Colonic mucosa (tissue), 4 donors: Measurements from ENCODE around the gene FAM50A. TPM values are rescaled to one million over a fixed set of nuclear protein-coding genes. Genes with fewer than 3 reads are reported as not detected.

ENCODE experiments used
- DNase-seq: peaks from one replicate; pipeline ENCODE4 v3.0.0-alpha.2; 2020
- H3K27ac ChIP-seq: fragments of 200-600 bp; one replicate; pipeline ENCODE4 v1.8.0; 2021
- H3K27me3 ChIP-seq: fragments of 200-600 bp; one replicate; pipeline ENCODE4 v1.8.0; 2021
- H3K36me3 ChIP-seq: fragments of 200-600 bp; one replicate; pipeline ENCODE4 v1.8.0; 2021
- H3K4me1 ChIP-seq: fragments of 200-600 bp; one replicate; pipeline ENCODE4 v1.8.0; 2021; ENCODE audit warnings: mild to moderate bottlenecking
- H3K4me3 ChIP-seq: fragments of 200-600 bp; one replicate; pipeline ENCODE4 v1.8.0; 2021
- H3K9ac ChIP-seq, 2 donors: one replicate each; pipeline ENCODE4 v1.7.0; 2013; ENCODE audit warnings: control low read depth in 2 of 2, low read depth in 2 of 2, low read length in 2 of 2
- H3K9me3 ChIP-seq: fragments of 200-600 bp; one replicate; pipeline ENCODE4 v1.8.0; 2021
- CTCF ChIP-seq: fragments of 200-600 bp; IDR thresholded peaks from one replicate; pipeline ENCODE4 v1.8.0; 2022; ENCODE audit warnings: antibody characterized with exemption, mild to moderate bottlenecking
- intact Hi-C: fragments of 100-400 bp; cut with DNase I; formaldehyde crosslinking; loops from one replicate; pipeline ENCODE4 v1.14.1; 2022
- total RNA-seq, 2 donors: library from RNA; stranded (reverse); fragmentation: NEBNext Ultra II Directional in 1 of 2; extraction: Animal tissue kit (Norgen Biotek cat#: 25700) in 1 of 2; gene quantifications; one replicate each; pipeline ENCODE4 v1.2.1, GENCODE V29; 2021
- donor health status: healthy.
- donor health status: DM: no; HTN: no; CAD: no.
- donor health status: DM: no; HTN: no; CAD: no.

The FAM50A gene
- total RNA-seq, 2 donors from 2014 or later: 41.9 to 60.1 TPM

GRCh38 chrX:154476821-154477220, 32.9 kb downstream of the FAM50A start:
- H3K9ac ChIP-seq: no peak overlapping the region
- no peaks in the 10 kb centered on the region for H3K36me3 ChIP-seq
- no peak overlapping the region for H3K27ac ChIP-seq
- H3K4me3 ChIP-seq: no peak overlapping the region
- DNase-seq: no peak
- no peaks in the 10 kb centered on the region for H3K9me3 ChIP-seq
- no peak for TF ChIP-seq CTCF
- intact Hi-C loops: no loop called here
- no peaks in the 10 kb centered on the region for H3K4me1 ChIP-seq
- H3K27me3 ChIP-seq: no peaks in the 10 kb centered on the region

- Histone ChIP-seq H3K9me3 (no peaks in the 10 kb centered on the region), H3K27ac (no peak overlapping the region), H3K4me1 (no peaks in the 10 kb centered on the region), H3K36me3 (no peaks in the 10 kb centered on the region), H3K27me3 (no peaks in the 10 kb centered on the region), H3K9ac (peak overlapping the region; percentile 44 to 56), H3K4me3 (peak overlapping the region; percentile 22)
- TF ChIP-seq CTCF: no peak
- DNase-seq: peak; percentile 22
- intact Hi-C loops: no loop called here
Measured at GRCh38 chrX:154477891-154478477, 34.0 kb downstream of the FAM50A start.

GRCh38 chrX:154478728-154479622, 35.0 kb downstream of the FAM50A start, which contains the start of gene LAGE3:
Gene LAGE3, minus strand, starts transcription at chrX:154479281. Its CDS starts 366 bp downstream, at chrX:154478915.
- no peaks in the 10 kb centered on the region for H3K36me3 ChIP-seq
- no peak for TF ChIP-seq CTCF
- no peaks in the 10 kb centered on the region for H3K27me3 ChIP-seq
- H3K27ac ChIP-seq: peak within 1 kb of the TSS; percentile 53
- intact Hi-C loops: no loop called here
- peak; percentile 96 for DNase-seq
- no peaks in the 10 kb centered on the region for H3K4me1 ChIP-seq
- no peaks in the 10 kb centered on the region for H3K9me3 ChIP-seq
- peak within 1 kb of the TSS; percentile 22 for H3K4me3 ChIP-seq
- peak within 1 kb of the TSS; percentile 44 to 56 for H3K9ac ChIP-seq

- Histone ChIP-seq H3K4me3 (no peak overlapping the region), H3K27ac (no peak overlapping the region), H3K4me1 (no peaks in the 10 kb centered on the region), H3K9me3 (no peaks in the 10 kb centered on the region), H3K27me3 (no peaks in the 10 kb centered on the region), H3K9ac (no peak overlapping the region), H3K36me3 (no peaks in the 10 kb centered on the region)
- DNase-seq: no peak
- no peak for TF ChIP-seq CTCF
- intact Hi-C loops: no loop called here
Measured at GRCh38 chrX:154481195-154481594, 37.3 kb downstream of the FAM50A start.

- intact Hi-C loops: no loop called here
- TF ChIP-seq CTCF: no peak
- Histone ChIP-seq H3K27ac (no peak overlapping the region), H3K9ac (no peak overlapping the region), H3K36me3 (no peaks in the 10 kb centered on the region), H3K27me3 (no peaks in the 10 kb centered on the region), H3K4me3 (no peak overlapping the region), H3K4me1 (no peaks in the 10 kb centered on the region), H3K9me3 (no peaks in the 10 kb centered on the region)
- no peak for DNase-seq
Measured at GRCh38 chrX:154481911-154482601, 38.1 kb downstream of the FAM50A start.
